ENCODE data around the gene MAP2K4. TPM values are rescaled to one million over a fixed set of nuclear protein-coding genes. Genes with fewer than 3 reads are reported as not detected.

Gene MAP2K4
- 129 TPM for total RNA-seq

DNA sequence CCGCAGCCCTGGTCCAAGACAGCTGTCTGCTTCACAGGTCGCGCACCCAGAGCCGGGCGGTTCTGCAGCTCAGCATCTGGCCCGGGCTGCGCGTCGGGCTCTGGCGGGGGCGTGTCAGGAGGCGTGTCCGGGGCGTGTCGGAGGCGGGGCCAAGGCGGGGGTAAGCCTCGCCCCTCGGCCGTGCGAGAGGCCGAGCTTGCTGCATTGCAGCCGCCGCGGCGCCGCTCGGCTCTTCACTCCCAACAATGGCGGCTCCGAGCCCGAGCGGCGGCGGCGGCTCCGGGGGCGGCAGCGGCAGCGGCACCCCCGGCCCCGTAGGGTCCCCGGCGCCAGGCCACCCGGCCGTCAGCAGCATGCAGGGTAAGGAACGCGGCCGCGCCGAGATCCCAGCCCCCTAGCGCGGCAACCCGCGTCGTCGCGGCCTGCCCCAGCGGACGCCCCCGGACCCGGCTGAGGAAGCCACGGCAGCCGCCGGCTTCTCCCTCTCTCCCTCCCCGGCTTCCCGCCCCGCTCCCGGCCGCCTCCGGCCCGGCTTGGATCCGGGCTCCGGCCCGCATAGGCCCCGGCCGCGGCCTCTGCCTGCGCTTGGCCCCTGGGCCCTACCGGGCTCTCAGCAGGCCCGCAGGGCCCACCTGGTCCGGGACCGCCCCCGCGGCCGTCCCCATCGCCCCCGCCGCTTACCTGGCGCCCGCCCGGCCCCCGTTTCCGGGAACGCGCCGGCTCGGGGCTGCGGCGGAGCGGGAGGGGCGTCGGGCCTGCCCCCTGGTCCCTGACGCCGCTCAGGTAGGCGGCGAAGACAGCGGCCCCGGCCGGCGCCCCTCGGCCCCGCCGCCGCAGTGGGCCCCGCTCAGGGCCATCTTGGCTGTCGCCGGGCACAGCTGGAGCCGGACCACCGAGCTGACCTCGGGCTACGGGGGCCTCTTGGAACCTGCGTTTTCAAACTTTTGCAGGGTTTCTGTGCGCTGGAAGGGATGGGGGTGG, at the start of gene MAP2K4:
Gene MAP2K4, plus strand, starts transcription at position 236 of the 981 bp plus-strand sequence. Its CDS starts 10 bp downstream, at position 246.

DNA sequence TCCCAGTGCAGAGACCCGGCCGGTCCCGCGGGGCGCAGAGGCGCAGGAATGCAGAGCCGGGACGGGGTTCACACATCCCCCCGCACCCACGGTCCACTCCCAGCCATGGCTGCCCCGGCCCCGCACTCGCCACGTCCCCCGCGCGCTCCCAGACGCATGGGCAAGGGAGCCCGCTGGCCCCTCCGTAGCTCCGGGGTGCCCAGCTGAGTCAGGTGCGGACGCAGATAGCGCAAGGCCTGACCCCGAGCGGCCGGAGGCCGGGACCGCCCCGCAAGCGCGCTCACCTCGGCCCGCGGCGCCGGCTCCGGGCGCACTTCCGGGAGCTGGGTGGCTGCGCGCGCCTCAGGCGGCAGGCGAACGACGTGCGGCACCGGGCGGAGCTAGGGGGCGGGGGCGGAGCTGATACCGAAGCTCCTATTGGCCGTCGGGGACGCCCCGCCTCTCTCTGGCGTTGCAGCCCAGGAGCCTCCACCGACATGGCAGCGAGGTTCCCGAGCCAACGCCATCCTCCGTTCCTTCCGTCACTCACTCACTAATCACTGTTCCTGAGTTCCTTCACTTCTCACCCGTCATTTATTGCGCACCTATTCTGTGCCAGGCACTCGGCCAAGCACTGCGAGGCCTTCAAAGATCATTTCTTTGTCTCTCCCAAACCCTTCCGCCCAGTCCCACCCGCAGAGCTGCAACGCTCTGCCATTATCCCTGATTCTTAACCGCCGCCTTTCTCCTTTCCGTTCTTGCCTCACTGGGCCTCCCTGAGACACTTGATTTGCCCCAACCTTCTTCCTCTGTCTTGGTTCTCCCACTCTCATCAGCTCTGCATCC, 23.3 kb upstream of the MAP2K4 start, which contains the start of gene ZNF18:
Gene ZNF18, minus strand, starts transcription at position 329 of the 825 bp plus-strand sequence. CDS start 4,646 bp downstream, outside the sequence.

Small RNA genes lying within 50 kb of the gene (small RNA-seq; reads per million reads assigned to genes)
- 83.6 reads per million, percentile 97 among the genes with 10 or more reads in this experiment for gene MIR744
- not detected for gene RNU11-2P

Other genes starting within 250 kb of the MAP2K4 start
- gene ZNF18, start 23.4 kb upstream of the MAP2K4 start, total RNA-seq, result 15.7 TPM

Measured in diencephalon (tissue), 1 donor.